HUES6 (cell line): ENCODE results near the gene ANP32E.
"Not testable (repeated sequence)": the region's sequence is repeated elsewhere in the genome, so short reads cannot be mapped to it uniquely, and the experiment has no call there.

Source experiments
- H3K27ac ChIP-seq: 2 replicates; pipeline ENCODE4 v1.7.0; 2013; ENCODE audit warnings: low read depth, mild to moderate bottlenecking, low read length, inconsistent platforms
- H3K27me3 ChIP-seq: 2 replicates; pipeline ENCODE4 v1.6.1; 2013; ENCODE audit warnings: low read length; ENCODE audit not compliant: control insufficient read depth, insufficient read depth
- H3K36me3 ChIP-seq: 2 replicates; pipeline ENCODE4 v1.6.1; 2013; ENCODE audit warnings: low read length; ENCODE audit not compliant: control insufficient read depth, insufficient read depth
- H3K4me1 ChIP-seq: 2 replicates; pipeline ENCODE4 v1.6.1; 2013; ENCODE audit warnings: low read length; ENCODE audit not compliant: control insufficient read depth, insufficient read depth
- H3K4me3 ChIP-seq: 2 replicates; pipeline ENCODE4 v1.5.1; 2013; ENCODE audit warnings: low read depth, low read length
- H3K9ac ChIP-seq: one replicate; pipeline ENCODE4 v1.6.1; 2013; ENCODE audit warnings: mild to moderate bottlenecking, low read length
- H3K9me3 ChIP-seq: 2 replicates; pipeline ENCODE4 v1.6.1; 2013; ENCODE audit warnings: low read depth, low read length; ENCODE audit not compliant: control insufficient read depth, insufficient read depth

Gene ANP32E

GRCh38 chr1:150256554-150257341, 20.8 kb upstream of the ANP32E start:
- Histone ChIP-seq H3K4me3 (peak overlapping the region; percentile 80), H3K9ac (peak overlapping the region; percentile 80), H3K27me3 (no peaks in the 10 kb centered on the region), H3K4me1 (peaks cover 31% of the 10 kb centered on the region), H3K36me3 (peaks cover 9% of the 10 kb centered on the region), H3K27ac (peak overlapping the region; percentile 67), H3K9me3 (no peaks in the 10 kb centered on the region)

DNA sequence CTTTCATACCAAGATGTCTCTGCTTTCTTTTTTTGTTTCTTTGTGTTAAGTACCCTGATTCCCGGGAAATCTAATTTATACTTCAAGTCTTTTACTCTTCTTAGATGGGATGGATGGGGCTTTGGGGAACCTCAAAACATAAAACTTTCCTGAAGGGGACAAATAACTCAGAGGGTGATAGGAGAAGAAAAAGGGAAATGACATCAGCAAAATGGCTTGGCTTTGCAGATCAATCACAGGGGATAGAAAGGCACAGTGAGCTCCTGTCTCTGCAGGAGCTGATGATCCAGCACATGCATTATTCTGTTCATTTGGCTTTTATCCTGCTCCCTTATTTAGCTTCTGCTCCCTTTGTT, 20.3 kb upstream of the ANP32E start:
- H3K9ac ChIP-seq: peak overlapping the region; percentile 80
- H3K4me3 ChIP-seq: peak overlapping the region; percentile 80

GRCh38 chr1:150249936-150250335, 14.0 kb upstream of the ANP32E start:
- H3K4me1 ChIP-seq: no peaks in the 10 kb centered on the region
- no peak overlapping the region for H3K9ac ChIP-seq
- no peak overlapping the region for H3K27ac ChIP-seq
- no peaks in the 10 kb centered on the region for H3K36me3 ChIP-seq
- no peaks in the 10 kb centered on the region for H3K27me3 ChIP-seq
- H3K9me3 ChIP-seq: no peaks in the 10 kb centered on the region
- H3K4me3 ChIP-seq: no peak overlapping the region

More for the DNA sequence above, 20.3 kb upstream of the ANP32E start:
- Histone ChIP-seq H3K9me3 (no peaks in the 10 kb centered on the region), H3K27me3 (no peaks in the 10 kb centered on the region), H3K27ac (peak overlapping the region; percentile 67), H3K4me1 (peaks cover 31% of the 10 kb centered on the region), H3K36me3 (peaks cover 3% of the 10 kb centered on the region; the same call in 1 of the 2 replicates)

- H3K27me3 ChIP-seq: no peaks in the 10 kb centered on the region
- no peak overlapping the region for H3K9ac ChIP-seq
- H3K36me3 ChIP-seq: no peaks in the 10 kb centered on the region
- H3K4me1 ChIP-seq: no peaks in the 10 kb centered on the region
- H3K4me3 ChIP-seq: no peak overlapping the region
- H3K9me3 ChIP-seq: no peaks in the 10 kb centered on the region
- H3K27ac ChIP-seq: no peak overlapping the region
Observed at GRCh38 chr1:150243003-150243402, 7.1 kb upstream of the ANP32E start.

DNA sequence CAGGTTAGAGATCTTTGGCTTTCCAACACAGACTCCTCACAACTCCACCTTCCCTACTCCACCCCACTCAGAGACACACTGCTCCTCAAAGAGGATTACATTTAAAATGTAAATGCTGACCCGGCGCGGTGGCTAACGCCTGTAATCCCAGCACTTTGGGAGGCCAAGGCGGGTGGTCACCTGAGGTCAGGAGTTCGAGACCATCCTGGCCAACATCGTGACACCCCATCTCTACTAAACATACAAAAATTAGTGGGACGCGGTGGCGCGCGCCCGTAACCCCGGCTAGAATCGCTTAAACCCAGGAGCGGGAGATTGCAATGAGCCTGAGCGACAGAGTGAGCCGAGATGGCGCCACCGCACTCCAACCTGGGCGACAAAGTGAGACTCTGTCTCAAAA, 1.8 kb upstream of the ANP32E start:
- peaks cover 19% of the 10 kb centered on the region for H3K4me1 ChIP-seq
- no peaks in the 10 kb centered on the region for H3K27me3 ChIP-seq
- no peaks in the 10 kb centered on the region for H3K9me3 ChIP-seq
- H3K4me3 ChIP-seq: no peak overlapping the region
- H3K9ac ChIP-seq: no peak overlapping the region
- no peak overlapping the region for H3K27ac ChIP-seq
- H3K36me3 ChIP-seq: no peaks in the 10 kb centered on the region

DNA sequence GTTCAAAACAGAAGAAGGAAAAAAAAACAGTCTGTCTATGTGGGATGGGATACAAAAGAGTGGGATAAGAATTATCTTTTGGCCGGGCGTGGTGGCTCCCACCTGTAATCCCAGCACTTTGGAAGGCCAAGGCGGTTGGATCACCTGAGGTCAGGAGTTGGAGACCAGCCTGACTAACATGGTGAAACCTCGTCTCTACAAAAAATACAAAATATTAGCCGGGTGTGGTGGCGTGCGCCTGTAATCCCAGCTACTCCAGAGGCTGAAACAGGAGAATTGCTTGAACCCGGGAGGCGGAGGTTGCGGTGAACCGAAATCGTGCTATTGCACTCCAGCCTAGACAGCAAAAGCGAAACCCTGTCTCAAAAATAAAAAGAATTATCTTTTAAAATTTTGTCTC, 1.3 kb upstream of the ANP32E start:
- H3K27me3 ChIP-seq, H3K9ac ChIP-seq, H3K36me3 ChIP-seq, H3K9me3 ChIP-seq: not testable (repeated sequence)
- Histone ChIP-seq H3K27ac (peak overlapping the region; percentile 86; the same call in 1 of the 2 replicates), H3K4me1 (peaks cover 19% of the 10 kb centered on the region), H3K4me3 (peak overlapping the region; percentile 86)

GRCh38 chr1:150236614-150237100, 745 bp upstream of the ANP32E start:
- H3K27ac ChIP-seq: peak overlapping the region; percentile 86
- H3K9ac ChIP-seq: peak overlapping the region; percentile 92
- H3K9me3 ChIP-seq: no peaks in the 10 kb centered on the region
- H3K4me1 ChIP-seq: peaks cover 19% of the 10 kb centered on the region
- H3K36me3 ChIP-seq: peaks cover 2% of the 10 kb centered on the region
- peak overlapping the region; percentile 86 for H3K4me3 ChIP-seq
- H3K27me3 ChIP-seq: no peaks in the 10 kb centered on the region

- Histone ChIP-seq H3K4me3 (peak overlapping the region; percentile 86), H3K27ac (peak overlapping the region; percentile 79), H3K36me3 (peaks cover 13% of the 10 kb centered on the region), H3K9me3 (no peaks in the 10 kb centered on the region), H3K4me1 (peaks cover 19% of the 10 kb centered on the region), H3K27me3 (no peaks in the 10 kb centered on the region), H3K9ac (peak overlapping the region; percentile 96)
Observed at GRCh38 chr1:150235294-150235851, 539 bp downstream of the ANP32E start.

GRCh38 chr1:150234566-150235293, 1.2 kb downstream of the ANP32E start:
- Histone ChIP-seq H3K4me1 (peaks cover 19% of the 10 kb centered on the region), H3K36me3 (peaks cover 18% of the 10 kb centered on the region), H3K27me3 (no peaks in the 10 kb centered on the region), H3K4me3 (peak overlapping the region; percentile 86), H3K9me3 (no peaks in the 10 kb centered on the region), H3K27ac (peak overlapping the region; percentile 79; the same call in 1 of the 2 replicates), H3K9ac (peak overlapping the region; percentile 96)

DNA sequence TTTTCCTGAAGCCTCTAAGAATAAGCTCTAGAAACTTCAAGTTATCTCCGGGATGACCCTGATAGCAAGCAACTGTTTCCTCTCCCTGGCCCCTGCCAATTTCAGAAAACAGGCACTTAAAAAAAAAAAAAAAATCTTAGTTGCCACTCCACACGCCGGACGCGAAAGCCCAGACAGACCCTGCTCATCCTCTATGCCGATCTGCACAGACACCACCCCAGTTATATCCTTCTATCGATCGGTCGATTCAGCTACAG, 1.7 kb downstream of the ANP32E start:
- no peaks in the 10 kb centered on the region for H3K27me3 ChIP-seq
- H3K4me1 ChIP-seq: peaks cover 19% of the 10 kb centered on the region
- H3K27ac ChIP-seq: peak overlapping the region; percentile 79; the same call in 1 of the 2 replicates
- H3K36me3 ChIP-seq: peaks cover 23% of the 10 kb centered on the region
- peak overlapping the region; percentile 86 for H3K4me3 ChIP-seq
- no peaks in the 10 kb centered on the region for H3K9me3 ChIP-seq
- peak overlapping the region; percentile 96 for H3K9ac ChIP-seq
